ENCODE measurements around the gene MDM2. TPM values are rescaled to one million over a fixed set of nuclear protein-coding genes. Genes with fewer than 3 reads are reported as not detected.

MDM2 gene
- total RNA-seq, 1 experiment from 2014 or later: 95.2 TPM

DNA sequence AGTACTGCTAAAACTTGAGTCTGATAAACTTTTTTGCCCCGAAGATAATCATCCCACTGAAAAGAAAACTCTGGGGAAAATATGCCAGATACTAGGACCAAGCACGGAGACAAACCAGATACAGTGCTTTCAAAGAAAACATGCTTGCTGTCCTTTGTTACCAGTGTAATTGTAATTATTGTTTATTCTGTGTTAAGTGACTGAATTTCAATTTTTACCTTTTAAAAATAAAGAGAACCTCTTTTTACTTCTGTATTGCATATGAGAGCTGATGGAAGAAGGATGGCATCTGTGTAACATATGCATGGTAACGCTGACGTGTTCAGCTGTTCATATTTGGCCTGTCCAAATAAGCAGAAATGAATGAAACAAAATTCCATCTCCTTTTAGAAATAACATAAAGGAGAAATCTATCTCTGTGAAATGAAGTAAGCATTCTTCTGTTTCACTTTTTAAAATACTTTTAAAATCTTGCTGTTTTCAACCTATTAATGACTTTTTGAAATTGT, 39.5 kb upstream of the MDM2 start:
- H3K36me3 ChIP-seq (ENCODE audit: low read depth): no peaks in the 10 kb centered on the region
- H3K4me3 ChIP-seq: no peak overlapping the region
- H3K79me2 ChIP-seq (ENCODE audit: low read depth): no peaks in the 10 kb centered on the region
- CTCF ChIA-PET: no interaction called here
- POLR2A ChIA-PET (ENCODE audit: unreplicated experiment): no interaction called here
- H2AFZ ChIP-seq: no peak overlapping the region
- H3F3A ChIP-seq (ENCODE audit: insufficient read depth, low read depth): no peaks in the 10 kb centered on the region
- H3K4me2 ChIP-seq: no peak overlapping the region
- BruUV-seq (replicated peaks): no TSS peak
- no peaks in the 10 kb centered on the region for H3K9me3 ChIP-seq (ENCODE audit: insufficient read depth, low read depth)
- H3K27ac ChIP-seq: no peak overlapping the region
- no peaks in the 10 kb centered on the region for H3K4me1 ChIP-seq (replicated peaks; ENCODE audit: insufficient read depth)
- no peaks in the 10 kb centered on the region for H4K20me1 ChIP-seq (ENCODE audit: insufficient read depth)
- no peaks in the 10 kb centered on the region for H3K27me3 ChIP-seq (ENCODE audit: insufficient read depth, low read depth)
- DNase-seq: no peak
- TF ChIP-seq CTCF (conservative IDR thresholded peaks at IDR 0.05) (no peak), EZH2 (IDR thresholded peaks at IDR 0.05; ENCODE audit: low read depth) (no peak)
- no peaks in the 10 kb centered on the region for H3K9me2 ChIP-seq (ENCODE audit: insufficient read depth)
- intact Hi-C loops (cut with micrococcal nuclease; ENCODE audit: unreplicated experiment): no loop called here

DNA sequence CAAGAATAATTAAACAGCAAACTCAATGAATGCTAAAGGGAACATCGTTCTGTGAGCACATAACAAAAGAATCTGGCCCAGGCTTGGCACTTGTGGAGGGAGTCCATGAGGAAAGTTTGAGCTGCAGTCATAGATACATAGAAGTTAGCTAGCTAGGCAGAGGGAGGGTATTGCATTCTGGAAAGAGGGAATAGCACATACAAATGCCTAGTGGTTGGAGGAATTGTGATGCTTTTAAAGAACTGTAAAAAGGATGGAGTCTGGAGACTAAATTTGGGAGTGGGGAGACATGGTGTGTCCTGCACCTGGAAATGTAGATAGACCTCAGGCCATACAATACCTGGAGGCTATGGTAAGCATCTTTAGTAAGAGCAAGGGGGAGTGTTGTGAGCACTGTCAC, 38.0 kb upstream of the MDM2 start:
- Histone ChIP-seq H3K4me3 (no peak overlapping the region), H3K27me3 (ENCODE audit: insufficient read depth, low read depth) (no peaks in the 10 kb centered on the region), H3K4me1 (replicated peaks; ENCODE audit: insufficient read depth) (no peaks in the 10 kb centered on the region), H3K4me2 (no peak overlapping the region), H3F3A (ENCODE audit: insufficient read depth, low read depth) (no peaks in the 10 kb centered on the region), H3K27ac (no peak overlapping the region), H2AFZ (no peak overlapping the region), H3K36me3 (ENCODE audit: low read depth) (no peaks in the 10 kb centered on the region), H3K79me2 (ENCODE audit: low read depth) (no peaks in the 10 kb centered on the region), H3K9me2 (ENCODE audit: insufficient read depth) (no peaks in the 10 kb centered on the region), H4K20me1 (ENCODE audit: insufficient read depth) (no peaks in the 10 kb centered on the region), H3K9me3 (ENCODE audit: insufficient read depth, low read depth) (no peaks in the 10 kb centered on the region)
- intact Hi-C loops (cut with micrococcal nuclease; ENCODE audit: unreplicated experiment): no loop called here
- ChIA-PET CTCF (no interaction called here), POLR2A (ENCODE audit: unreplicated experiment) (no interaction called here)
- no TSS peak for BruUV-seq (replicated peaks)
- no peak for DNase-seq
- TF ChIP-seq EZH2 (IDR thresholded peaks at IDR 0.05; ENCODE audit: low read depth) (no peak), CTCF (conservative IDR thresholded peaks at IDR 0.05) (no peak)

DNA sequence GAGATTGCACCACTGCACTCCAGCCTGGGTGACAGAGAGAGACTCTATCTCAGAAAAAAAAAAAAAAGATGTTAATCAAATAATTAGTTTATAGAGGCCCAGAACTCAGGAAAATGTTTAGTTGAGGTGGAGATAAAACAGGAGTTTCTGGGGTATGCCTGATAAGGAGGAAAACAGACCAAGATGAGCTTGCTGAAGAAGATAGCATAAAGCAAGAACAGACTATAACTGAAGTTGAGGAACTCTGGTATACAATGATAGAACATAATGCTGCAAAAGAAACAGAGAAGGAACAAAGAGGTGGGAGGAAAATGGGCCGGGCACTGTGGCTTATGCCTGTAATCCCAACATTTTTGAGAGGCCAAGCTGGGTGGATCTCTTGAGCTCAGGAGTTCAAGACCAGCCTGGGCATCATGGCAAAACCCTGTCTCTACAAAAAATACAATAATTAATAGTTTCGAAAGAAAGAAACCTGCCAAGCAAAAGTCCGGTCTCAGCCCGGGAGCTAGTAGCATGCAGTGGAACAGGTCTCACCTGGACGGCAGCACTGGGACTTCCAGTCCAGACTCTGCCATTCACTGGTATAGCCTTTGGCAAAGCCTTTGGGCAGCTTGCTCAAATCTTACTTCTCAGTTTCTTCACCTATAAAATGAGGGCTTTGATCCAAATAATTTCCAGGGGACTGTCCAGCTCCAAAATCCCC, 36.6 kb upstream of the MDM2 start:
- H3K27ac ChIP-seq: no peak overlapping the region
- ChIA-PET CTCF (no interaction called here), POLR2A (ENCODE audit: unreplicated experiment) (interaction anchor here (0.6 kb wide), 1 partner anchor 90 kb away, joined by 3 read pairs; no protein-coding TSS in a partner anchor)
- H3K4me3 ChIP-seq: no peak overlapping the region
- H2AFZ ChIP-seq: no peak overlapping the region
- no peaks in the 10 kb centered on the region for H3K36me3 ChIP-seq (ENCODE audit: low read depth)
- no peaks in the 10 kb centered on the region for H3F3A ChIP-seq (ENCODE audit: insufficient read depth, low read depth)
- H3K9me2 ChIP-seq (ENCODE audit: insufficient read depth): no peaks in the 10 kb centered on the region
- no peak overlapping the region for H3K4me2 ChIP-seq
- no peaks in the 10 kb centered on the region for H3K9me3 ChIP-seq (ENCODE audit: insufficient read depth, low read depth)
- DNase-seq: no peak
- no peaks in the 10 kb centered on the region for H3K79me2 ChIP-seq (ENCODE audit: low read depth)
- TF ChIP-seq EZH2 (IDR thresholded peaks at IDR 0.05; ENCODE audit: low read depth) (no peak), CTCF (conservative IDR thresholded peaks at IDR 0.05) (no peak)
- intact Hi-C loops (cut with micrococcal nuclease; ENCODE audit: unreplicated experiment): no loop called here
- no TSS peak for BruUV-seq (replicated peaks)
- no peaks in the 10 kb centered on the region for H3K4me1 ChIP-seq (replicated peaks; ENCODE audit: insufficient read depth)
- no peaks in the 10 kb centered on the region for H3K27me3 ChIP-seq (ENCODE audit: insufficient read depth, low read depth)
- no peaks in the 10 kb centered on the region for H4K20me1 ChIP-seq (ENCODE audit: insufficient read depth)
